ENCODE results near the gene STRADA.

STRADA gene

DNA sequence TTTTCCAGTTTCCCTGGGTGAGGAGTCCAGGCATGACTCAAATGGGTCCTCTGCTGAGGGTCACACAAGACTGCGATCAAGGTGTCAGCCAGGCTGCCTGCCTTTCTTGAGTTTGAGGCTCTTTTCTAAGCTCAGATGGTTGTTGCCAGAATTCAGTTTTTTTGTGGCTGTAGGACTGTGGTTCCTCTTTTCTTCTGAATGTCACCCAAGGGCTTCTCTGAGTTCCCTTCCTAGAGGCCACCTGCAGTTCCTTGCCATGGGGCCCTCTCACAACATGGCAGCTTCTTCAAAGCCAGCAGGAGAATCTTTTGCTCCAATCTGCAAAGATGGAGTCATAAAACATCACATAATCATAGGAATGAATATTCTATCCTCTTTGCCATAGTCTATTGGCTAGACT lies 59.2 kb downstream of the STRADA start:
- no peak for DNase-seq

DNA sequence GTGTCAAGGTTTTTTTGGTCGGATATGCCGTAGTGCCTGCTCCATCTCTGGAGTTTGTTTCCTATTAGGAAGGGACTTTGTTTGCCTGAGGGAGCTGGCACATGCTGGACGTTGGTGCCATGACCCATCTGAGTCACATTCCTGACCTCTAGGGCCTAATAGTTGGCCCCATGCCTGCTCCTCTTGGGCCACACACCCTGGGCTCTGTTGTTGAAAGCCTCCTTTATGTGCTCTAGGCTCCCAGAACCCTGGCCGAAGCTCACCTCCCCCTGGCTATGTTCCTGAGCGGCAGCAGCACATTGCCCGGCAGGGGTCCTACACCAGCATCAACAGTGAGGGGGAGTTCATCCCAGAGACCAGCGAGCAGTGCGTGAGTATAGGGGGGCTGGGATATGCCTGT lies 60.1 kb downstream of the STRADA start:
- DNase-seq, result no peak

DNA sequence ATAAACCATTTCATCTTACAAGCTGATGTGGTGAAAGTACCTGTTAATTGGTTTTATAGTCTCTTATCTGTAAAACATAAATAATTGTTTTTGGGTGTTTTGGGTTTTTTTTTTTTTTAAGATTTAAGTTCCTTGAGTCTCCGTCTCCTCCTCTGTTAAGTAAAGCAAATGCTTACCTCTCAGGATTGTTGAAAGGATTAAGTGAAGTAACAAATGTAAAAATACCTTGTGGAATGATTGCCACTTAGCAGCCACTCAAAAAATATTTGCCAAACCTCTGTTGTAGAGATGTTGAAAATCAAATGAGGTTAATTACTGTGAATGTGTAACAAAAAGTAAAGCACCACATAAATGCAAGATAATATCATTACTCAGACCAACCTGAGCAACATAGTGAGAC lies 60.9 kb downstream of the STRADA start:
- DNase-seq, result no peak

DNA sequence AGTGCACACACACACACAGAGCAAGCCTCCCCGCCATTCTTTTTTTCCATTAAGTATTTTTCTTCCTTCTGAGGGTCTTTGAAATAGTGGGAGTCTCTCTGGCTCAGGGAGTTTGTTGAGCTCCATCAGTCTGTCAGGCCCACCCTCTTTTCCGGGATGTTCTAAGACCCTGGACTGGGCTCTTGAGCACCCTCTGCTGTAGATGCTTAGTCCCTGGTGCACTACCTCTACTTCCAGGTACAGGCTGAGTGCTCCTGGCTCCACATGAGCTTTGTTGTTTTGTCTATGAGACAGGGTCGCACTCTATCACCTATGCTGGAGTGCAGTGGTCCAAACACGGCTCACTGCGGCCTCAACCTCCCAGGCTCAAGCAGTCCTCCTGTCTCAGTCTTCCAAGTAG lies 62.4 kb downstream of the STRADA start:
- no peak for DNase-seq

DNA sequence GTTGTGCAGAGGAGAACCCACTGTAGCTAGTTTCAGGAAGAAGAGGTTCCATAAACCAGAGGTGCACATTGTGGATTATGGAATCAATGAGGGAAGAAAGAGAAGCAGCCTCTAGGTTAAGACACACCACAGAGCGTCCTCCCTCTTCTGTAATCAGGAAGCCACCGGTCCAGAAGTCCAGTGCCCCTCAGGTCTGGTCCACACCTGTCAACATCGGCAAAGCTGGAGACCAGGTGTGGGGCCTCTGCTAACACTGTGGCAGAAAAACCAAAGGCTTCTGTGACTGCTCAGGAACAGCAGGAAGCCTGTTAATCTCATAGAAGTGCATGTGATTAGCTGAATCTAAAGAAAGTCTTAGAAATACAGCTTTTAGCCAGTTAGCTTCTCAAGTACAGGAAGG lies 65.0 kb downstream of the STRADA start:
- peak; percentile 82 for DNase-seq

DNA sequence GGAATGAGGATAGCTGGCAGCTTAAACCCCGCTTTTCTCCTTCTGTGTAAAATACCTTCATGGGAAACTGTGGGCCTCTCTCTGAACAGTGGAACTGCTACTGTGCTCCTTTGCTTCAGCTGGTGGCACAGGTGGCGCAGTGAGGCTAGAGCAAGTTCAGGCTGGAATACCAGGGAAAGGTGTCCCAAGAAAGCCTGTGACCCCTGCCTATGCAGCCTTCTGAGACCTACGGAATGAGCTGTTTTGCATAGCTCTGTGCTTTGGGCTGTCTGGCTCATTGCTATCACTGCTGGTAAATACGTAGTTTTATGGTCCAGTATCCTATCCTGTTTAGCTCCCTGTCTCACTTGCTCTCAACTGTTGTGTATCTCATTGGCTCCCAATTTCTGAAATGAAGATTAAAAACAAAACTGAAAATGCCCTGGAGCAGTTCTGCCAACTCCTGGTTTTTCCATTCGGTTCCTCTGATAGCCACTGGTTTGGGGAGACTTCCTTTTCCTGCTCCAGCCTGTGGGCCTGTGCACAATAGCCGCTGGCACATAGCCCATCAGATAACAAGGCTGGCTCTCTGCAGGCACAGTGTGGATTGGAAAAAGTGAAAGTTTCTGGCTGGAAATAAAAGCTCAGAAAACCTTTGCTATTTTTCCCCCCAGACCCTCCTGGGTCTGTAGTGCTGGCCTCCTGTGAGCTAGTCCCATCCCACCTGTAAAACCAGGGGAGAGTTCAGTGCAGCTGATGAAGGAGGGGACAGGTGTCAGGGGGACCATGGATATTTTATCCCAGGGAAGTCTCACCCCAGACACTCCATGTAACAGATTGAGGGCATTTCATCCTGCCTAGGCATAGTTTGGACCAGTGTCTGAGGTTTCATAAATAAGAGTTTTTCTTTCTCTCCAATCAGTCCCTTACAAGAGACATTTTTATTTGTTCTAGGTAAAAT lies 65.7 kb downstream of the STRADA start:
- DNase-seq, result no peak

DNA sequence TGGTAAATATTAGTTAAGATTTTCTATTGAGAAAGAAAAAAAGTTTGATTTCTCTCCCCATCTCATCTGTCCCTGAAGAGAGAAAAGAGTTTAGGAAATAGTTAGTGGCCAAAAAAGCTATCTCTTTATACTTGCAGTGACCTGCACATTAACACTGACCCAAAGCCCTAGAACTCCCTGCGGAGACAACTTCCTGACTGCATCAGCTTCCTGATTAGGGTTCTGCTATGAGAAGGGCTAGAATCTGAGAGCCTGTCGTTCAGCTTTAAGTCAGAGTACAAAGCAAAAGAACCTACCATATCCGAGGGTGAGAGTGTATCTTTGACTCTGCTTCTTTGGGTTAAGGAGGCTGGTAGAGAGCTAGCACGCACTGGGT lies 66.4 kb downstream of the STRADA start:
- no peak for DNase-seq

DNA sequence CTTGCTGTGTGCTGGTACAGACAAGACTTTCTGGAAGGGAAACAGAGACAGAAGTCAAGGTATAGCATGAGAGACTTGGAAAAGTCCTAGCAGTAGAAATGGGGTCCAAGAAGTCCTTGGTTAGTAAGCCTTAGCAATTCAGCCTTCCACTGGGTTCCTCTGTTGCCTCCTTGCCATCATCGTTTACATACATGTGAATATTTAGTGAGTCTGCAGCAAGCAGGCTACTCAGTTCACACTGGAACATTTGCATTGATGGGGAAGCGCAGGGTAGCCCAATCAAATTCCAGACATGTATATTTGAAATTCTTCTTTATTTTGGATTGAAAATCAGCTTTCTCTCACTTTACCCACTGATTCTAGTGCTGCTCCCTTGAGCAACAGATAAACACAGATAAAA lies 68.7 kb downstream of the STRADA start:
- no peak for DNase-seq

DNA sequence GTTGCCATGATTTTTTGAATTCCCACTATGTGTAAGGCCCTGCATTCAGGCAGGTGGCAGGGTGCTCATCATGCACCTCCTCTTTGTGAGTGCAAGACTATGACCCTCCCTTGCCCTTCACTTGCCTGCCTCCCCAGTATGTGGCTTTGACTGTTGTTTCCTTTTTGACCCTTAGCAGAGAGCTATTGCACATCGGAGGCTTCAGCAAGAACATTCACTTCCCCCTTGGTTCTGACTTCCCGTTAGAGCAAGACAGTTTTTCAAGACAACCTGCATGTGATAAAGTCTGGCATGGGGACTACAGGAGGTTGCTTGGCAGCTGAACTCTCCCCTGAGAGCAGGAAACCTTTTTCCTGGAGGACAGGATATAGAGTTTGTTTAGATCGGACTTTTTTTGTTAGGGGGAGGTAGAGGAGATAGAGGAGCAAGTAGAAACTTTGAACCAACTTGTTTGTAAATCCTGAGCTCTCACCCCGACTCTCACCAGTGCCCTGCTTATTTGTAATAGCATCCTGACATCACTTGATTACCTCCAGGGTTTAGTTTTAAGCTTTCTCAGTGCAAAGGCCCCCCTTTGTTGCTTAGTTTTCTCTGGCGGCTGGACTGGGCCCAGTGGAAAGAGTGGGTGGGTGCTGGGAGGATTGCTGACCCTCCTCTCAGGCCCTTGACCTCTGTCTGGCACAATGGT lies 75.9 kb downstream of the STRADA start:
- no peak for DNase-seq

DNA sequence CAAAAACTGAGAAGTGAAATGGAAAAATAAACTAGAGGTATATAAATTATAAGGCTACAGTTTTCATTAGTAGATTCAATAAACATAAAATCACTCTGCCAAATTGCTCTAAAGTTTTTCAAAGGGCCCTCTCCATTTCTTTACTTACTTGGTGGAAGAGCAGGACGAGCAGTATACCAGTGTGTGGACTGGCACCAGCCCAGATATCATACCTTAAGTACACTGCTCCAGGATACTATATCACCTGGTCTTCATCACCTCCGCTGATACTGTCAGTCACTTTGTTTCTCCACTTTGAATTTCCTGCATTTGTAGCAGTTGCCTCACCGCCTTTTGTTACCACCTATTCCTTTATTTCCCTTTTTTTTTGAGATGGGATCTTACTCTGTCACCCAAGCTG lies 81.7 kb downstream of the STRADA start:
- DNase-seq, result no peak

DNA sequence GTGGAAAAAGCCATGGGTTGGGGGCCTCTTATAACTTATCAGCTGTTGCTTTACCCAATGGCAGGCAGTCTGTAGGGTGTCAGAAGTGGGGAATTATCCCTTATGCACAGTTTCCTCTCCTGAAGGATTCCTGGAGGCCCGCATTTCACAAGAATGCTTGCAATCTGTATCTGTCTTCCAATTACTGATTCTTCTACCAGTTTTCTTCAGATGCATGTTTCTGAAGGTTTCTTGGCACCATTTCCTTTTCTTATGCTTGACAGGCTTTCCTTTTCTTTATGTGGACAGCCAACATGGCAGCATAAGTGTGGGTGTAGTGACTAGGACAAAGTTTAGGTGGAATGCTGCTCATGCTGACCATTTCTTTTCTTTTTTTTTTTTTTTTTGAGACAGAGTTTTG lies 83.2 kb downstream of the STRADA start:
- no peak for DNase-seq

DNA sequence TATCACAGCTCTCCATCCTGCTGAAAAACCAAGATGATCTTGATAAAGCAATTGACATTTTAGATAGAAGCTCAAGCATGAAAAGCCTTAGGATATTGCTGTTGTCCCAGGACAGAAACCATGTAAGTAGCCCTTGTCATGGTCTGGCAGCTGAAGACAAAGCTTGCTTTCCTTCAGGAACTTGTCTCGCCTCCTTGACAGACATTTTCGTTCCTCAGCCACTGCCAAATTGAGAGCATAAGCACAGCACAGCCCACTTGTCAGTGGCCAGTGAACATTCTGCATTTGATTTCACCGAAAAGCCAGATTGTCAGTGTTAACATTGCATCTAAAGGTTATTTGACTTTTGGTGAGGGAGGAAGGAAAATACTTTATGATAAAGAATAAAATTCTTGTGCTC lies 83.8 kb downstream of the STRADA start:
- no peak for DNase-seq

DNA sequence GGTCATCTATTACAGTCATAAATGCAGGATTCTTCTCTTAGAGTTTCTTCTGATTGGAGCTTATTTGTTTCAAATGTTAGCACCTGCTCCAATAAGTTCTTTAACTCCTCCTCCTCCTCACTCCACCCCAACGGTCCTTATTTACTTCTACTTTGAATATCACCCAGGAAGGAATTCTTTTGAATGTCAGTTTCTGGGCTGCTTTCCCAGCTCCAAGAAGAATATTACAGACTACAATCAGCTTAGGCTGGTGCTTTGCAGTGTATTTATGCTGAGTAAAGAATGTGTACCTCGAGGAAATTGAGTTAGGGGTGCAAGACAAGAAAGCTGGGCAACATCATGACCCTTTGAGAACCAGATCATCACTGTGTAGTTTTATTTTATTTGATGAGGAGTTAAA lies 88.5 kb downstream of the STRADA start:
- DNase-seq, result no peak

Data from NCI-H524 treated with DMSO at 0.1 percent for 48 hours (cell line).